GM18909 (cell line): ENCODE measurements around the gene ZCCHC7.
"Not testable (repeated sequence)": the region's sequence is repeated elsewhere in the genome, so short reads cannot be mapped to it uniquely, and the experiment has no call there.

Source experiments
- ATAC-seq: cut with Tn5 transposase; IDR thresholded peaks from one replicate; pipeline ENCODE4 v1.9.1; 2021; ENCODE audit warnings: mild to moderate bottlenecking; ENCODE audit not compliant: unreplicated experiment, poor library complexity

The ZCCHC7 gene

GRCh38 chr9:37119360-37119759, 1.0 kb upstream of the ZCCHC7 start:
- ATAC-seq: no peak

- ATAC-seq: peak; percentile 28
Measured at GRCh38 chr9:37120843-37121335, 515 bp downstream of the ZCCHC7 start.

DNA sequence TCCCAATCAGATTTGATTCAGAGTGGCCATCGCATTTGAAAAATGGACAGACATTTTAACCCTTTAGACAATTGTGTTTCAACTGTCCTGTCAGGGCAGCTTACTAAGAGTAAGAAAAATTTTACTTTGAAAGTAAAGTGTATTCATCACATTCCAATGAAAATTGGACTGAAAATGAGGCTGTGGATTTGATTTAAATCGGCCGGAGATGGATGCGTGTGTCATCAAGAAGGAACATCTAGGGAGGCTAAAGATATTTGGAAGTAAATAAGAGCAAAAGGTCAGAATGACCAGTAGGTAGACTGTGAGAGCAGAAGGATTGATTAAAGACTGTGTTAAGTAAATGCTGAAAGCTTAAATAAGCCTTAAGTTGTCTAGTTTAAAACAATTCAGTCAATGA, 1.5 kb downstream of the ZCCHC7 start:
- no peak for ATAC-seq

GRCh38 chr9:37126214-37126788, 5.9 kb downstream of the ZCCHC7 start:
- no peak for ATAC-seq

- ATAC-seq: no peak
Measured at GRCh38 chr9:37127018-37127417, 6.6 kb downstream of the ZCCHC7 start.

DNA sequence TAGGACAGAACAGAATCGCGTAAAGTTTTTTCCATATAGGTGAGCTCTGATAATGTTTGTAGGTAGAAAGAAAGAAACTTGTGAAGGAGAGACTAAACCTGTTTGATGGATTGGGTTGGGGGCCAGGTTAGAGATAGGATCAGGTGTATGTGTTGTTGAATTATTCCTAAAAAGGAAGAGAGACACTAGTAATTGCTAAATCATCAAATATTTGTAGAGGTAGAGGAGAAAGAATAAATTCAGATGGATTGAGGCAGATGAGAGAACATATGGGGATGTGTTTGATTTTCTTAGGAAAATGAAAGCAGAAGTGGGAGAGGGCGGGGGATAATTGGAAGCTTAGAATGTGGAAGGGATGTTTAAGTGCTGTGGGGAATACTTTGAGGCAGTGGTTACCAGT, 7.7 kb downstream of the ZCCHC7 start:
- ATAC-seq: no peak

GRCh38 chr9:37134166-37134565, 13.8 kb downstream of the ZCCHC7 start:
- ATAC-seq: no peak

- ATAC-seq: no peak
Measured at GRCh38 chr9:37141015-37141414, 20.6 kb downstream of the ZCCHC7 start.

- no peak for ATAC-seq
Measured at GRCh38 chr9:37144762-37145161, 24.4 kb downstream of the ZCCHC7 start.

- peak; percentile 76 for ATAC-seq
Measured at GRCh38 chr9:37146410-37146809, 26.0 kb downstream of the ZCCHC7 start.

- ATAC-seq: no peak
Measured at GRCh38 chr9:37148181-37148580, 27.8 kb downstream of the ZCCHC7 start.

DNA sequence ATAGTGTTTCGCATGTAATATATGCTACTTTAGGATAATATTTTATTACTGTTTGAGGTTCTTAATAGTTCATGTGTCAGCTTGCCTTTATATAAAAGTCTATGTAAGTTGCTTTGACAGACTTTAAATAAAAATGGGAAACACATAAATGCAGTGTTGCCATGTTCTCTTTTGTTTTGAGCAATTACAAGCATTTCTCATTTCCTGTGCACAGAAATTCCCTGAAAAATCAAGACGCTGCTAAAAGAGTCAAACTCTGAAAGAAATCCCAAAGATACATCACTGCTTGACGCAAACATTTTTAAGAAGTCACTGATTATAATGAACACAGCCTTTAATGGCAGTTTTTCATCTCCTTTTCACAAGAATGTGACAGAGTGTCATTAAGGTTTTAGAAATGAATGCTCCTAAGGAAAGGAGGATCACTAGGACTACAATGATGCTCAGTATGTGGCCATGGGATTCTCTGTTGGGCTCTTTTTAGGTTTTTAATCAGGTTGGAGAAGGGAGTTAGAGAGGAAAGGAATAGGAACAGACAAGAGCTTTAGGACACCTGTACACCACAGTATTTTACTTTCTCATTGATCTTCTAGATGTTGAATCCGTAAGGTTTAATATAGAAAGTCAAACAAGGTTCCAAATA, 29.4 kb downstream of the ZCCHC7 start:
- ATAC-seq: no peak

DNA sequence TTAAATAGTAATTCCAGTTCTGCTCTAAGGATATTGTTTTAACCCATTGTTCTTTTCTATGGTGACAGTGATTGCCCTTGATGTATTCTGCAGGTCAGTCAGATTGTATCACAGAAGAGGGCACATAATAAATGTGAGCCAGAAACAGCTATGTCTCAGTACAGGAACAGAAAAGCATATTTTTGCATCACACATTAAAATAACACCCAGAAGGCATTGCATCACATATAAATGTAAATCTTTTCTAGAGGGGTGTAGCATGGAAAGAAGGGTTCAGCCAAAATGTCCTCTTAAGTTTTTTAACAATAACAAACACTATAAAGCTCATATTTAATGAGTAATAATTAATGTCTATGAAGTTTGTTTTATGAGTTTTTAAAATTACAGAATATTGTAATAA, 30.0 kb downstream of the ZCCHC7 start:
- no peak for ATAC-seq

DNA sequence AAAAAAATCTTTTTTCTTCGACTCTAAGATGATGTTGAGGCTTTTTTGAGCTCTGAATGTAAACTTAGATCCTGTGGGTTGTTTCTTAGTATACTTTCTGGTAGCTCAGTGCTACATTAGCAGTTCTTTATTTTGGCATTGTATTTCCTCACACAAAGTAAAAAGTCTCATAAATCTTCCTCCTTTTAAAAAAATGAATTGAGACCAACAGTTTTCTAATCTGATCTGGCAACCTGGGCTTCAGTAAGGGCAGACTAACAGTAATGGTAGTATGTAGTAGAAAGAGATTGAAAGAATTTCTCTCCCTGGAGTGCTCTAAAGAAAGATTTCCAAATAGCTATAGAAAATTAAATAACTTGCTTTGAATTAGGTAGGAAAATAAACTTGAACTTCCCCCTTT, 31.4 kb downstream of the ZCCHC7 start:
- no peak for ATAC-seq

GRCh38 chr9:37152365-37152764, 32.0 kb downstream of the ZCCHC7 start:
- no peak for ATAC-seq

- ATAC-seq: no peak
Measured at GRCh38 chr9:37155601-37156000, 35.2 kb downstream of the ZCCHC7 start.

DNA sequence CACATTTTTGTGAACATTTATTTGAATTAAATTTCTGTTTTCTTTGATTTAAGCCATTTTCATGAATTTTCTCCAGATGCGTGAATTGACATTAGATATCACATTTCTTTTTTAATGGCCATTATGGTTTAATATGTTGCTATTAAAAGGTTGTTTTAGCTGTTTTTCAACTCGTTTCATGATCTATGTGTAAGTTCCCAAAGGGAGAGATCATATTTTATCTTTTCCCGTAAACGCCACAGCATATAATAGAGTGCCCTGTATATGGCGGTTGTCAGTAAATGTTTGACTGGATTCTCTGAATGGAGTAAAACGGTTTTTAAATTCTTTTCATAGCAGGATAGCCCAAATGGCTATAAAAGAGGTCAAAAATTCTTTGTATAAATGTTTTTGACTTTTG, 35.8 kb downstream of the ZCCHC7 start:
- ATAC-seq: no peak

- ATAC-seq: no peak
Measured at GRCh38 chr9:37156781-37157356, 36.5 kb downstream of the ZCCHC7 start.

DNA sequence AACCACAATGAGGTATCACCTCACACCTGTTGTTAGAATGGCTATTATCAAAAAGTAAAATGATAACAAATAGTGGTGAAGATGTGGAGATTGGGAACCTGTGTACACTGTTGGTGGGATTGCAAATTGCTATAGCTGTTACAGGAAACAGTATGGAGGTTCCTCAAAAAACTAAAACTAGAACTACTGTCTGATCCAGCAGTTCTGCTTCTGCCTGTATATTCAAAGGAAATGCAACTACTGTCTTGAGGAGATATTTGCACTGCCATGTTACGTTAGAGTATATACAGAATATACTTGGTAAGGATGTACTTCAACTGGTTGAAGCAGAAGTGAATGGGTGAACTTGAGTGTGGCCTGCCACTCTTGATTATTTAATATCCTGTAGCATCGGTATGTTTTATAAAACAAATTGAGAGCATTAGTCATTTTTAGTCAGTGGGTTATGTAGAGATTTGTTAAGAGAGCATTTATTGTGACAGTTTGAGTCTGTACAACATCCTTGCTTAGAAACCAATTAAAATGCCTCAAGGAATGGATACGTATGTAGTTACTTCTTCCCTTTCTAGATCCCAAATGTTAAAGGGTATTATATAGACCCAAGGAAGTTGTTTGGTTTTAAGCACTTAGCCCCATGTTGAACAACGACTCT, 37.5 kb downstream of the ZCCHC7 start:
- no peak for ATAC-seq

- ATAC-seq: no peak
Measured at GRCh38 chr9:37163299-37163698, 42.9 kb downstream of the ZCCHC7 start.

GRCh38 chr9:37164335-37164734, 44.0 kb downstream of the ZCCHC7 start:
- not testable (repeated sequence) for ATAC-seq
